Measurements from ENCODE around the gene MYPN. TPM values are rescaled to one million over a fixed set of nuclear protein-coding genes. Genes with fewer than 3 reads are reported as not detected.

Gene MYPN
- total RNA-seq, 1 experiment from 2014 or later: not detected

- Mint-ChIP-seq H3K27ac (ENCODE audit: unreplicated experiment) (no peak overlapping the region), H3K4me3 (ENCODE audit: unreplicated experiment) (no peak overlapping the region), H3K4me1 (ENCODE audit: low read depth, unreplicated experiment) (peaks cover 6% of the 10 kb centered on the region), H3K27me3 (ENCODE audit: insufficient read depth, unreplicated experiment) (no peaks in the 10 kb centered on the region), H3K36me3 (ENCODE audit: insufficient read depth, unreplicated experiment) (no peaks in the 10 kb centered on the region), H3K9me3 (ENCODE audit: unreplicated experiment) (no peaks in the 10 kb centered on the region)
- CTCF ChIA-PET: no interaction called here
- DNase-seq: no peak
- no peaks in the 10 kb centered on the region for H3K9me3 ChIP-seq
- POLR2A ChIA-PET: no interaction called here
- TF ChIP-seq CTCF (IDR thresholded peaks at IDR 0.05; ENCODE audit: insufficient read depth in 1 of 2, low read depth in 1 of 2, low read length in 1 of 2, severe bottlenecking in 1 of 2, unreplicated experiment in 1 of 2): no peak
- no peak overlapping the region for H3K4me3 ChIP-seq (ENCODE audit: low read depth, low read length)
- no peaks in the 10 kb centered on the region for H3K27me3 ChIP-seq (replicated peaks; ENCODE audit: control insufficient read depth, insufficient read depth, low read length)
- no peaks in the 10 kb centered on the region for H3K36me3 ChIP-seq (ENCODE audit: control insufficient read depth, insufficient read depth, low read length)
- peaks cover 2% of the 10 kb centered on the region; the same call in 1 of the 2 replicates for H3K4me1 ChIP-seq
- no TSS peak for BruUV-seq (replicated peaks)
- intact Hi-C loops (cut with micrococcal nuclease; ENCODE audit: unreplicated experiment): no loop called here
These were observed 9.6 kb upstream of the MYPN start for GRCh38 chr10:68099736-68100135.

DNA sequence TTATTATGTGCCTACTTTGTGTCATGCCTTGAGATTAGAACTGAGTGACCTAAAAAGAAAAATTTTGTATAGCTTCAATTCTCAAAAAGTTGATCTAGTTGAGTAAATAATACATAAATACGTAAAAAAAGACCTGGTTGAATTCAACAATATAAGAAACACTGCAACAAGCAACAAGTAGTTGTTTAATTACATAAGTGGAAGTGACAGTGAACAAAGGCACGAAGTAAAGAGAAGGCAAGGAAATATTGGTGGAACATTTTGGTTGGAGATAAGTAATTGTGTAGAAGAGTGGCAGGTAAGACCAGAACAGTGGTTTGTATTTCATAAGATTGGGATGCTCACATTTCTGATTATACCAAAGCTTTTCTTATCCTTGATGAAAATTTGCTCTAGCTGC, 8.2 kb upstream of the MYPN start:
- no TSS peak for BruUV-seq (replicated peaks)
- intact Hi-C loops (cut with micrococcal nuclease; ENCODE audit: unreplicated experiment): no loop called here
- no peak overlapping the region for H3K4me3 ChIP-seq (ENCODE audit: low read depth, low read length)
- Mint-ChIP-seq H3K27me3 (ENCODE audit: insufficient read depth, unreplicated experiment) (no peaks in the 10 kb centered on the region), H3K4me3 (ENCODE audit: unreplicated experiment) (no peak overlapping the region), H3K36me3 (ENCODE audit: insufficient read depth, unreplicated experiment) (no peaks in the 10 kb centered on the region), H3K4me1 (ENCODE audit: low read depth, unreplicated experiment) (no peaks in the 10 kb centered on the region), H3K27ac (ENCODE audit: unreplicated experiment) (no peak overlapping the region), H3K9me3 (ENCODE audit: unreplicated experiment) (no peaks in the 10 kb centered on the region)
- ChIA-PET CTCF (no interaction called here), POLR2A (no interaction called here)
- no peaks in the 10 kb centered on the region for H3K9me3 ChIP-seq
- H3K27me3 ChIP-seq (replicated peaks; ENCODE audit: control insufficient read depth, insufficient read depth, low read length): no peaks in the 10 kb centered on the region
- DNase-seq: no peak
- TF ChIP-seq CTCF (IDR thresholded peaks at IDR 0.05; ENCODE audit: insufficient read depth in 1 of 2, low read depth in 1 of 2, low read length in 1 of 2, severe bottlenecking in 1 of 2, unreplicated experiment in 1 of 2): no peak
- H3K36me3 ChIP-seq (ENCODE audit: control insufficient read depth, insufficient read depth, low read length): no peaks in the 10 kb centered on the region
- no peaks in the 10 kb centered on the region for H3K4me1 ChIP-seq

DNA sequence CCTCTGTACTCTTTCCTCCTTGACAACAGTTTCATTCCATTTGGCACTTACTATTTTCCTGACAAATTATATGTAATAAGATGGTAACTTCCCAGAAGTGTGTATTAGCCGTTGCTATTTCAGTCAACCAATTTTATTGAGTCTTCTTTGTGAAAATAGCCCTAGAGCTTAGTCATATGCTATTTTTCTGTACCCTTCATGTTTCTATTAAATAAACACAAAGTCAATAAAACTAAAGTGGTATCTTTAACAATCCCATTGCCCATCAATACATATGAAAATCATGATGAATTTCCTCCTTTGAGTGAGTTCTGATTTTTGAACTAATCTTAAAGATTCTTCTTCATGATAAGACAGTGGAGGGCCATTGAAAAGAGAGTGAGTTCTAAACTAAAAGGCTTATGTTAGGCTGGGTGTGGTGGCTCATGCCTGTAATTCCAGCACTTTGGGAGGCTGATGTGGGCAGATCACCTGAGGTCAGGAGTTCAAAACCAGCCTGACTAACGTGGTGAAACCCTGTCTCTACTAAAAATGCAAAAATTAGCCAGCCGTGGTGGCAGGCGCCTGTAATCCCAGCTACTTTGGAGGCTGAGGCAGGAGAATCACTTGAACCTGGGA, 5.9 kb upstream of the MYPN start:
- H3K4me3 ChIP-seq (ENCODE audit: low read depth, low read length): no peak overlapping the region
- Mint-ChIP-seq H3K4me3 (ENCODE audit: unreplicated experiment) (no peak overlapping the region), H3K9me3 (ENCODE audit: unreplicated experiment) (no peaks in the 10 kb centered on the region), H3K27me3 (ENCODE audit: insufficient read depth, unreplicated experiment) (no peaks in the 10 kb centered on the region), H3K36me3 (ENCODE audit: insufficient read depth, unreplicated experiment) (no peaks in the 10 kb centered on the region), H3K4me1 (ENCODE audit: low read depth, unreplicated experiment) (no peaks in the 10 kb centered on the region), H3K27ac (ENCODE audit: unreplicated experiment) (no peak overlapping the region)
- no peaks in the 10 kb centered on the region for H3K4me1 ChIP-seq
- H3K27me3 ChIP-seq (replicated peaks; ENCODE audit: control insufficient read depth, insufficient read depth, low read length): no peaks in the 10 kb centered on the region
- no peaks in the 10 kb centered on the region for H3K9me3 ChIP-seq
- intact Hi-C loops (cut with micrococcal nuclease; ENCODE audit: unreplicated experiment): no loop called here
- H3K36me3 ChIP-seq (ENCODE audit: control insufficient read depth, insufficient read depth, low read length): no peaks in the 10 kb centered on the region
- TF ChIP-seq CTCF (IDR thresholded peaks at IDR 0.05; ENCODE audit: insufficient read depth in 1 of 2, low read depth in 1 of 2, low read length in 1 of 2, severe bottlenecking in 1 of 2, unreplicated experiment in 1 of 2): no peak
- ChIA-PET CTCF (no interaction called here), POLR2A (no interaction called here)
- no TSS peak for BruUV-seq (replicated peaks)
- no peak for DNase-seq
